GM12891 (cell line): ENCODE data around the gene ARFGEF2.

Experiments used
- POLR2A ChIP-seq: IDR thresholded peaks from 2 replicates; pipeline ENCODE4 v1.6.1; 2011; ENCODE audit warnings: low read depth, low read length, control low read depth
- POLR2AphosphoS5 ChIP-seq: IDR thresholded peaks from 2 replicates; pipeline ENCODE4 v1.6.1; 2011; ENCODE audit warnings: low read depth, low read length, control low read depth
- POU2F2 ChIP-seq: IDR thresholded peaks from 2 replicates; pipeline ENCODE4 v1.6.1; 2011; ENCODE audit warnings: low read depth, mild to moderate bottlenecking, control low read depth, low read length, moderate library complexity
- SPI1 ChIP-seq: IDR thresholded peaks from 2 replicates; pipeline ENCODE4 v1.6.1; 2011; ENCODE audit warnings: low read depth, low read length, control low read depth
- TAF1 ChIP-seq: IDR thresholded peaks from 2 replicates; pipeline ENCODE4 v1.6.1; 2011; ENCODE audit warnings: low read depth, low read length, control low read depth

- TF ChIP-seq POLR2A: no peak
- TF ChIP-seq POLR2AphosphoS5: no peak
- TF ChIP-seq TAF1: no peak
- no peak for TF ChIP-seq SPI1
- no peak for TF ChIP-seq POU2F2
Observed at GRCh38 chr20:48930035-48930434, 8.5 kb downstream of the ARFGEF2 start.
